CD4-positive, CD25-positive, alpha-beta regulatory T cell (primary cell): ENCODE results near the gene XPO1. TPM values are rescaled to one million over a fixed set of nuclear protein-coding genes. Genes with fewer than 3 reads are reported as not detected.
"Not testable (repeated sequence)": the region's sequence is repeated elsewhere in the genome, so short reads cannot be mapped to it uniquely, and the experiment has no call there.

ENCODE experiments used
- ATAC-seq, 2 donors: fragments of 150-1000 bp; cut with Tn5 transposase; one replicate each; pipeline ENCODE4 v1.10.0; 2021; ENCODE audit warnings: low read depth in 2 of 2, moderate number of reproducible peaks in 2 of 2, moderate library complexity in 1 of 2
- DNase-seq, 3 donors: peaks; one replicate each; pipeline versions ENCODE4 v3.0.0 to v3.0.0-alpha.2; 2012 to 2022; ENCODE audit warnings: mixed read lengths in 1 of 3
- H3K27ac ChIP-seq: one replicate; pipeline ENCODE4 v1.7.0; 2013; ENCODE audit warnings: mild to moderate bottlenecking, low read length; ENCODE audit not compliant: insufficient read depth, poor library complexity, severe bottlenecking
- H3K27me3 ChIP-seq: one replicate; pipeline ENCODE4 v1.7.0; 2013; ENCODE audit warnings: low read length; ENCODE audit not compliant: control insufficient read depth, insufficient read depth
- H3K36me3 ChIP-seq: one replicate; pipeline ENCODE4 v1.7.0; 2013; ENCODE audit warnings: mild to moderate bottlenecking, low read length, moderate library complexity; ENCODE audit not compliant: control insufficient read depth, insufficient read depth
- H3K4me1 ChIP-seq: 2 replicates; pipeline ENCODE4 v1.7.0; 2013; ENCODE audit warnings: mild to moderate bottlenecking, low read length; ENCODE audit not compliant: insufficient read depth, control insufficient read depth, poor library complexity, severe bottlenecking
- H3K4me3 ChIP-seq: one replicate; pipeline ENCODE4 v1.7.0; 2013; ENCODE audit warnings: low read depth, mild to moderate bottlenecking, low read length, moderate library complexity
- H3K9me3 ChIP-seq, 2 experiments: 1 replicate in 1 of 2; 2 replicates in 1 of 2; pipeline ENCODE4 v1.7.0; 2013; ENCODE audit warnings: low read length in 2 of 2, mild to moderate bottlenecking in 1 of 2, moderate library complexity in 1 of 2; ENCODE audit not compliant: control insufficient read depth in 2 of 2
- H3K27ac Mint-ChIP-seq, 3 donors: one replicate each; pipeline ENCODE4 v1.8.0; 2020 to 2022; ENCODE audit warnings: mild to moderate bottlenecking in 3 of 3, mixed read lengths in 3 of 3, moderate library complexity in 2 of 3
- H3K27me3 Mint-ChIP-seq: one replicate; pipeline ENCODE4 v1.8.0; 2022; ENCODE audit warnings: mild to moderate bottlenecking, mixed read lengths
- H3K36me3 Mint-ChIP-seq: one replicate; pipeline ENCODE4 v1.8.0; 2020; ENCODE audit warnings: mixed read lengths
- H3K4me1 Mint-ChIP-seq, 4 donors: one replicate each; pipeline ENCODE4 v1.8.0; 2020 to 2022; ENCODE audit warnings: mixed read lengths in 4 of 4, mild to moderate bottlenecking in 1 of 4
- H3K4me3 Mint-ChIP-seq, 4 donors: one replicate each; pipeline ENCODE4 v1.8.0; 2020 to 2022; ENCODE audit warnings: mild to moderate bottlenecking in 4 of 4, mixed read lengths in 4 of 4, moderate library complexity in 3 of 4
- H3K9me3 Mint-ChIP-seq, 7 donors: one replicate each; pipeline ENCODE4 v1.8.0; 2020 to 2022; ENCODE audit warnings: mixed read lengths in 7 of 7, mild to moderate bottlenecking in 3 of 7, moderate library complexity in 2 of 7
- polyA plus RNA-seq, 4 donors: library from polyadenylated mRNA; unstranded; fragments of 300-500 nt; fragmentation: Illumina TruSeq; gene quantifications; one replicate each; pipeline ENCODE4 v1.2.3, GENCODE V29; 2021
- total RNA-seq: library from RNA; stranded (reverse); gene quantifications from one replicate; pipeline ENCODE4 v1.2.3, GENCODE V29; 2022

Gene XPO1
- total and polyA plus RNA-seq, 5 donors from 2014 or later, result 29.0 to 137 (median 38.4) TPM

GRCh38 chr2:61470122-61470951, 67.8 kb downstream of the XPO1 start:
- Mint-ChIP-seq H3K4me1 (peaks cover 11 to 50% (median 28%) of the 10 kb centered on the region in 4 donors), H3K27ac (peak overlapping the region; percentile 90 to 96 (median 91)), H3K4me3 (peak overlapping the region; percentile 97 to 100 (median 98)), H3K27me3 (no peaks in the 10 kb centered on the region), H3K9me3 (no peaks in the 10 kb centered on the region), H3K36me3 (no peaks in the 10 kb centered on the region)
- Histone ChIP-seq H3K36me3 (peaks cover 2% of the 10 kb centered on the region), H3K9me3 (no peaks in the 10 kb centered on the region), H3K4me3 (peak overlapping the region; percentile 90), H3K27me3 (no peaks in the 10 kb centered on the region), H3K4me1 (peaks cover 37% of the 10 kb centered on the region), H3K27ac (peak overlapping the region; percentile 99)
- ATAC-seq (peak; percentile 13 to 29), DNase-seq (peak in 2 of 3 donors; percentile 80 to 84)

GRCh38 chr2:61469424-61470121, 68.6 kb downstream of the XPO1 start:
- peak overlapping the region; percentile 90 for H3K4me3 ChIP-seq
- Mint-ChIP-seq H3K27ac (peak overlapping the region; percentile 90 to 96 (median 91)), H3K36me3 (no peaks in the 10 kb centered on the region), H3K4me1 (peaks cover 15 to 58% (median 35%) of the 10 kb centered on the region in 4 donors), H3K4me3 (peak overlapping the region; percentile 97 to 100 (median 98)), H3K27me3 (no peaks in the 10 kb centered on the region), H3K9me3 (no peaks in the 10 kb centered on the region)
- peak overlapping the region; percentile 99 for H3K27ac ChIP-seq
- H3K36me3 ChIP-seq, result peaks cover 2% of the 10 kb centered on the region
- H3K9me3 ChIP-seq, result no peaks in the 10 kb centered on the region
- H3K27me3 ChIP-seq, result no peaks in the 10 kb centered on the region
- peaks cover 42% of the 10 kb centered on the region for H3K4me1 ChIP-seq
- ATAC-seq (no peak), DNase-seq (no peak)

GRCh38 chr2:61468231-61468630, 69.9 kb downstream of the XPO1 start:
- ATAC-seq, H3K27ac ChIP-seq, H3K9me3 Mint-ChIP-seq, DNase-seq, H3K27me3 Mint-ChIP-seq, H3K27me3 ChIP-seq, H3K9me3 ChIP-seq, H3K36me3 Mint-ChIP-seq, H3K36me3 ChIP-seq: not testable (repeated sequence)
- Mint-ChIP-seq H3K4me1 (peaks cover 24 to 71% (median 47%) of the 10 kb centered on the region in 4 donors), H3K4me3 (peak overlapping the region; percentile 97 to 100 (median 98)), H3K27ac (peak overlapping the region in 2 of 3 donors; percentile 38 to 42)
- Histone ChIP-seq H3K4me1 (peaks cover 53% of the 10 kb centered on the region), H3K4me3 (peak overlapping the region; percentile 90)

GRCh38 chr2:61465045-61465444, 73.1 kb downstream of the XPO1 start:
- Histone ChIP-seq H3K27me3 (no peaks in the 10 kb centered on the region), H3K4me1 (peaks cover 61% of the 10 kb centered on the region), H3K4me3 (peak overlapping the region; percentile 32), H3K9me3 (no peaks in the 10 kb centered on the region), H3K36me3 (peaks cover 5% of the 10 kb centered on the region), H3K27ac (no peak overlapping the region)
- ATAC-seq (no peak), DNase-seq (no peak)
- Mint-ChIP-seq H3K4me3 (peak overlapping the region in 3 of 4 donors; percentile 31 to 79 (median 52)), H3K36me3 (peaks cover 3% of the 10 kb centered on the region), H3K4me1 (peaks cover 34 to 91% (median 58%) of the 10 kb centered on the region in 4 donors), H3K27ac (peak overlapping the region in 1 of 3 donors; percentile 15), H3K9me3 (no peaks in the 10 kb centered on the region), H3K27me3 (no peaks in the 10 kb centered on the region)

- H3K4me1 Mint-ChIP-seq, result peaks cover 31 to 94% (median 59%) of the 10 kb centered on the region in 4 donors
- Histone ChIP-seq H3K27ac (no peak overlapping the region), H3K27me3 (no peaks in the 10 kb centered on the region), H3K4me1 (peaks cover 57% of the 10 kb centered on the region), H3K9me3 (no peaks in the 10 kb centered on the region), H3K4me3 (no peak overlapping the region), H3K36me3 (peaks cover 5% of the 10 kb centered on the region)
- H3K9me3 Mint-ChIP-seq, result no peaks in the 10 kb centered on the region
- H3K27ac Mint-ChIP-seq, result peak overlapping the region in 1 of 3 donors; percentile 42
- no peak for ATAC-seq
- H3K4me3 Mint-ChIP-seq, result peak overlapping the region; percentile 52 to 79 (median 57)
- no peak for DNase-seq
- peaks cover 8% of the 10 kb centered on the region for H3K36me3 Mint-ChIP-seq
- H3K27me3 Mint-ChIP-seq, result no peaks in the 10 kb centered on the region
These were observed 74.2 kb downstream of the XPO1 start for GRCh38 chr2:61463769-61464475.

- Mint-ChIP-seq H3K27me3 (no peaks in the 10 kb centered on the region), H3K4me1 (peaks cover 45 to 95% (median 67%) of the 10 kb centered on the region in 4 donors), H3K4me3 (peak overlapping the region in 1 of 4 donors; percentile 56), H3K36me3 (peaks cover 12% of the 10 kb centered on the region), H3K9me3 (no peaks in the 10 kb centered on the region), H3K27ac (peak overlapping the region in 1 of 3 donors; percentile 30)
- no peaks in the 10 kb centered on the region for H3K9me3 ChIP-seq
- peaks cover 64% of the 10 kb centered on the region for H3K4me1 ChIP-seq
- no peak for ATAC-seq
- H3K36me3 ChIP-seq, result peaks cover 3% of the 10 kb centered on the region
- H3K4me3 ChIP-seq, result no peak overlapping the region
- no peaks in the 10 kb centered on the region for H3K27me3 ChIP-seq
- DNase-seq, result no peak
- no peak overlapping the region for H3K27ac ChIP-seq
These were observed 76.8 kb downstream of the XPO1 start for GRCh38 chr2:61461404-61461803.

GRCh38 chr2:61460163-61460562, 78.0 kb downstream of the XPO1 start:
- Mint-ChIP-seq H3K9me3 (no peaks in the 10 kb centered on the region), H3K27ac (peak overlapping the region in 1 of 3 donors; percentile 30), H3K27me3 (no peaks in the 10 kb centered on the region), H3K36me3 (peaks cover 22% of the 10 kb centered on the region), H3K4me3 (peak overlapping the region in 1 of 4 donors; percentile 21), H3K4me1 (peaks cover 49 to 98% (median 71%) of the 10 kb centered on the region in 4 donors)
- ATAC-seq (no peak), DNase-seq (no peak)
- peaks cover 65% of the 10 kb centered on the region for H3K4me1 ChIP-seq
- H3K27me3 ChIP-seq, result no peaks in the 10 kb centered on the region
- no peaks in the 10 kb centered on the region for H3K9me3 ChIP-seq
- peaks cover 3% of the 10 kb centered on the region for H3K36me3 ChIP-seq
- no peak overlapping the region for H3K27ac ChIP-seq
- H3K4me3 ChIP-seq, result no peak overlapping the region
